WTC11 (cell line): ENCODE data around the gene TAS2R40. TPM values are rescaled to one million over a fixed set of nuclear protein-coding genes. Genes with fewer than 3 reads are reported as not detected.
"Not testable (repeated sequence)": the region's sequence is repeated elsewhere in the genome, so short reads cannot be mapped to it uniquely, and the experiment has no call there.

ENCODE experiments used
- ATAC-seq: fragments of 200-7000 bp; cut with Tn5 transposase; 2 replicates; pipeline ENCODE4 v1.10.0; 2021; ENCODE audit warnings: mild to moderate bottlenecking, moderate library complexity
- CTCF ChIA-PET: fragments of 300-600 bp; sonication (Branson Sonifier 250); formaldehyde crosslinking; loops from one replicate; lab custom pipeline; 2021; ENCODE audit warnings: antibody characterized with exemption; lab: Charles Lee
- POLR2A ChIA-PET: fragments of 350-600 bp; sonication (Branson Sonifier 250); formaldehyde crosslinking; loops from one replicate; lab custom pipeline; 2021; ENCODE audit warnings: antibody characterized with exemption; lab: Charles Lee
- DNase-seq: peaks from one replicate; pipeline ENCODE4 v3.0.0; 2021; ENCODE audit warnings: low spot score
- H3K27ac Mint-ChIP-seq: 2 replicates; pipeline ENCODE4 v1.8.0; 2021; ENCODE audit warnings: mixed read lengths
- H3K27me3 Mint-ChIP-seq: 2 replicates; pipeline ENCODE4 v1.8.0; 2021; ENCODE audit warnings: low read depth, mild to moderate bottlenecking, moderate library complexity, mixed read lengths
- H3K36me3 Mint-ChIP-seq: 2 replicates; pipeline ENCODE4 v1.8.0; 2021; ENCODE audit warnings: mixed read lengths
- H3K4me1 Mint-ChIP-seq: 2 replicates; pipeline ENCODE4 v1.8.0; 2022; ENCODE audit warnings: mixed read lengths
- H3K4me3 Mint-ChIP-seq: 2 replicates; pipeline ENCODE4 v1.8.0; 2021; ENCODE audit warnings: mild to moderate bottlenecking, moderate library complexity, mixed read lengths
- H3K9me3 Mint-ChIP-seq: 2 replicates; pipeline ENCODE4 v1.8.0; 2021; ENCODE audit warnings: mixed read lengths
- CTCF ChIP-seq: fragments of 200-600 bp; IDR thresholded peaks from 2 replicates; pipeline ENCODE4 v1.8.0; 2022; ENCODE audit warnings: antibody characterized with exemption
- E2F1 ChIP-seq: sonication (generic); formaldehyde crosslinking; IDR thresholded peaks from 2 replicates; pipeline ENCODE4 v1.8.0; 2022; ENCODE audit warnings: mild to moderate bottlenecking, missing genetic modification reagents
- ELF4 ChIP-seq: sonication (generic); formaldehyde crosslinking; IDR thresholded peaks from 2 replicates; pipeline ENCODE4 v1.8.1; 2022; ENCODE audit warnings: low read depth, mild to moderate bottlenecking, moderate library complexity, missing genetic modification reagents
- FOXP4 ChIP-seq: sonication (generic); formaldehyde crosslinking; IDR thresholded peaks from 2 replicates; pipeline ENCODE4 v1.8.0; 2022; ENCODE audit warnings: mild to moderate bottlenecking, missing genetic modification reagents
- GABPB1 ChIP-seq: sonication (generic); formaldehyde crosslinking; IDR thresholded peaks from 2 replicates; pipeline ENCODE4 v1.8.1; 2023; ENCODE audit warnings: mild to moderate bottlenecking, missing genetic modification reagents
- IRF1 ChIP-seq: sonication (generic); formaldehyde crosslinking; IDR thresholded peaks from 2 replicates; pipeline ENCODE4 v1.8.0; 2023; ENCODE audit warnings: missing genetic modification reagents
- MAX ChIP-seq: sonication (generic); formaldehyde crosslinking; IDR thresholded peaks from 2 replicates; pipeline ENCODE4 v1.8.0; 2022; ENCODE audit warnings: mild to moderate bottlenecking, missing genetic modification reagents
- MLX ChIP-seq: sonication (generic); formaldehyde crosslinking; IDR thresholded peaks from 2 replicates; pipeline ENCODE4 v1.8.1; 2023; ENCODE audit warnings: mild to moderate bottlenecking, missing genetic modification reagents, moderate library complexity
- NFATC4 ChIP-seq: fragments of 250-450 bp; sonication (Bioruptor Pico); IDR thresholded peaks from 2 replicates; pipeline ENCODE4 v1.9.0; 2021; ENCODE audit warnings: mild to moderate bottlenecking
- OVOL2 ChIP-seq: fragments of 250-450 bp; sonication (Bioruptor Pico); IDR thresholded peaks from 2 replicates; pipeline ENCODE4 v1.9.0; 2021; ENCODE audit warnings: mild to moderate bottlenecking, borderline replicate concordance
- PREB ChIP-seq: sonication (generic); formaldehyde crosslinking; IDR thresholded peaks from 2 replicates; pipeline ENCODE4 v1.8.1; 2022; ENCODE audit warnings: mild to moderate bottlenecking, missing genetic modification reagents, moderate library complexity, borderline replicate concordance
- TEAD1 ChIP-seq: sonication (generic); formaldehyde crosslinking; IDR thresholded peaks from 2 replicates; pipeline ENCODE4 v1.8.0; 2022; ENCODE audit warnings: mild to moderate bottlenecking, missing genetic modification reagents
- USF2 ChIP-seq: sonication (generic); formaldehyde crosslinking; IDR thresholded peaks from 2 replicates; pipeline ENCODE4 v1.8.1; 2023; ENCODE audit warnings: mild to moderate bottlenecking, missing genetic modification reagents, moderate library complexity
- ZMAT4 ChIP-seq: fragments of 250-450 bp; sonication (Bioruptor Pico); IDR thresholded peaks from 2 replicates; pipeline ENCODE4 v1.9.0; 2021; ENCODE audit warnings: mild to moderate bottlenecking
- ZNF317 ChIP-seq: sonication (generic); formaldehyde crosslinking; IDR thresholded peaks from 2 replicates; pipeline ENCODE4 v1.8.1; 2023; ENCODE audit warnings: low read depth, mild to moderate bottlenecking, moderate library complexity, missing genetic modification reagents, borderline replicate concordance
- ZNF416 ChIP-seq: fragments of 250-450 bp; sonication (Bioruptor Pico); IDR thresholded peaks from 2 replicates; pipeline ENCODE4 v1.9.0; 2021; ENCODE audit warnings: mild to moderate bottlenecking, inconsistent platforms
- ZNF512 ChIP-seq: sonication (generic); formaldehyde crosslinking; IDR thresholded peaks from 2 replicates; pipeline ENCODE4 v1.8.1; 2022; ENCODE audit warnings: missing genetic modification reagents, borderline replicate concordance
- total RNA-seq: library from RNA; stranded (reverse); gene quantifications from 3 replicates; pipeline ENCODE4 v1.2.3, GENCODE V29; 2021

The TAS2R40 gene
- total RNA-seq, 1 experiment from 2014 or later = not detected

GRCh38 chr7:143210541-143210940 is 11.3 kb upstream of the TAS2R40 start:
- peaks cover 9% of the 10 kb centered on the region for H3K36me3 Mint-ChIP-seq
- no peaks in the 10 kb centered on the region for H3K27me3 Mint-ChIP-seq
- no peak overlapping the region for H3K4me3 Mint-ChIP-seq
- ChIA-PET POLR2A (no interaction called here), CTCF (no interaction called here)
- H3K9me3 Mint-ChIP-seq = peaks cover 23% of the 10 kb centered on the region
- H3K4me1 Mint-ChIP-seq = no peaks in the 10 kb centered on the region
- ATAC-seq = no peak
- H3K27ac Mint-ChIP-seq = no peak overlapping the region
- no peak for DNase-seq
- TF ChIP-seq ELF4 (CRISPR knock-in tag) = no peak
- TF ChIP-seq E2F1 = no peak
- no peak for TF ChIP-seq PREB (CRISPR knock-in tag)
- no peak for TF ChIP-seq IRF1 (CRISPR knock-in tag)
- TF ChIP-seq NFATC4 = no peak
- no peak for TF ChIP-seq ZNF317 (CRISPR knock-in tag)
- no peak for TF ChIP-seq GABPB1 (CRISPR knock-in tag)

GRCh38 chr7:143213478-143213877 is 8.4 kb upstream of the TAS2R40 start:
- H3K4me1 Mint-ChIP-seq, H3K36me3 Mint-ChIP-seq, ATAC-seq, H3K27ac Mint-ChIP-seq, DNase-seq, POLR2A ChIA-PET, H3K4me3 Mint-ChIP-seq, CTCF ChIA-PET, H3K27me3 Mint-ChIP-seq: not testable (repeated sequence)
- H3K9me3 Mint-ChIP-seq = peaks cover 23% of the 10 kb centered on the region

- H3K27ac Mint-ChIP-seq = no peak overlapping the region
- ChIA-PET CTCF (interaction anchor here (0.5 to 2.7 kb wide), 113 partner anchors 9 to 911 kb away, joined by 3 to 346 read pairs (median 4); partner anchors contain the start of genes CASP2, EPHB6, GSTK1 and KEL), POLR2A (interaction anchor here (0.5 to 0.8 kb wide), 2 partner anchors 206 to 530 kb away, joined by 3 to 4 read pairs; no protein-coding TSS in a partner anchor)
- ATAC-seq (peak; percentile 99), DNase-seq (peak; percentile 44)
- H3K27me3 Mint-ChIP-seq = no peaks in the 10 kb centered on the region
- H3K4me3 Mint-ChIP-seq = no peak overlapping the region
- H3K36me3 Mint-ChIP-seq = peaks cover 9% of the 10 kb centered on the region
- peaks cover 23% of the 10 kb centered on the region for H3K9me3 Mint-ChIP-seq
- no peaks in the 10 kb centered on the region for H3K4me1 Mint-ChIP-seq
- TF ChIP-seq ZNF512 (CRISPR knock-in tag) (no peak), CTCF (peak; percentile 99), ZMAT4 (CRISPR knock-in tag) (no peak), OVOL2 (CRISPR knock-in tag) (no peak), ZNF416 (no peak), TEAD1 (CRISPR knock-in tag) (0 out of 2 replicates have a peak, but pooled peaks have one; percentile 27), MAX (CRISPR knock-in tag) (0 out of 2 replicates have a peak, but pooled peaks have one; percentile 25), MLX (CRISPR knock-in tag) (no peak), FOXP4 (CRISPR knock-in tag) (no peak), USF2 (CRISPR knock-in tag) (no peak)
Measured at GRCh38 chr7:143214789-143215679, 6.8 kb upstream of the TAS2R40 start.
